Measurements from ENCODE around the gene PCBP3. TPM values are rescaled to one million over a fixed set of nuclear protein-coding genes. Genes with fewer than 3 reads are reported as not detected.

Gene PCBP3
- total and polyA plus RNA-seq, 2 of the 13 experiments (the other 11 are each of a cell fraction or from before 2014, with no cell fraction given) = not detected

DNA sequence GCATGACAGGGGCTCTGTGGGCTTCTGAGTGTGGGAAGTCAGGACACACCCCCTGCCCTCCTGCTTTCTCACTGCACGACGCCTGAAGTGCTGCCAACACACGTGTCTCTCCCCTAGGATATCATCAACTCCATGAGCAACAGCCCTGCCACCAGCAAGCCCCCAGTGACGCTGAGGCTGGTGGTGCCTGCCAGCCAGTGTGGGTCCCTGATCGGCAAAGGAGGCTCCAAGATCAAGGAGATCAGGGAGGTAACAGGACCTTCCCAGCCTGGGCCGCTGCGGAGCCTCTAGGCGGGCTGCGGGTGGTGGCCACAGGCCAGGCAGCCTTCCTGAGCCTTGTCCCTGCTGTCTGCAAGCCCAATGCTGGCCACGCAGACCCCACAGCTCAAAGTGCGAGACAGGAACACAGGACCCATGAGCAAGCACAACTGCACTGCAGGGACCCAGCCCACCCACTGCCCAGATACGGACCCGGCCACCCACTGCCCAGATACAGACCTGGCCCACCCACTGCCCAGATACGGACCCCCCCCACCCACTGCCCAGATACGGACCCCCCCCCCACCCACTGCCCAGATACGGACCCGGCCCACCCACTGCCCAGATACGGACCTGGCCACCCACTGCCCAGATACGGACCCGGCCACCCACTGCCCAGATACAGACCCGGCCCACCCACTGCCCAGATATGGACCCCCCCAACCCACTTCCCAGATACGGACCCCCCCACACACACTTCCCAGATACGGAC lies 265.9 kb downstream of the PCBP3 start (continued):
- TF ChIP-seq, protein P1, sequence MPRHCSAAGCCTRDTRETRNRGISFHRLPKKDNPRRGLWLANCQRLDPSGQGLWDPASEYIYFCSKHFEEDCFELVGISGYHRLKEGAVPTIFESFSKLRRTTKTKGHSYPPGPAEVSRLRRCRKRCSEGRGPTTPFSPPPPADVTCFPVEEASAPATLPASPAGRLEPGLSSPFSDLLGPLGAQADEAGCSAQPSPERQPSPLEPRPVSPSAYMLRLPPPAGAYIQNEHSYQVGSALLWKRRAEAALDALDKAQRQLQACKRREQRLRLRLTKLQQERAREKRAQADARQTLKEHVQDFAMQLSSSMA (CRISPR knock-in tag; IDR thresholded peaks at IDR 0.05) = no peak
- TF ChIP-seq ZNF282 (IDR thresholded peaks at IDR 0.05; ENCODE audit: partially characterized antibody) = no peak
- TF ChIP-seq ZNF547 (CRISPR knock-in tag; IDR thresholded peaks at IDR 0.05) = no peak
- no peak for TF ChIP-seq ZFP1 (CRISPR knock-in tag; IDR thresholded peaks at IDR 0.05)
- TF ChIP-seq, protein P2, sequence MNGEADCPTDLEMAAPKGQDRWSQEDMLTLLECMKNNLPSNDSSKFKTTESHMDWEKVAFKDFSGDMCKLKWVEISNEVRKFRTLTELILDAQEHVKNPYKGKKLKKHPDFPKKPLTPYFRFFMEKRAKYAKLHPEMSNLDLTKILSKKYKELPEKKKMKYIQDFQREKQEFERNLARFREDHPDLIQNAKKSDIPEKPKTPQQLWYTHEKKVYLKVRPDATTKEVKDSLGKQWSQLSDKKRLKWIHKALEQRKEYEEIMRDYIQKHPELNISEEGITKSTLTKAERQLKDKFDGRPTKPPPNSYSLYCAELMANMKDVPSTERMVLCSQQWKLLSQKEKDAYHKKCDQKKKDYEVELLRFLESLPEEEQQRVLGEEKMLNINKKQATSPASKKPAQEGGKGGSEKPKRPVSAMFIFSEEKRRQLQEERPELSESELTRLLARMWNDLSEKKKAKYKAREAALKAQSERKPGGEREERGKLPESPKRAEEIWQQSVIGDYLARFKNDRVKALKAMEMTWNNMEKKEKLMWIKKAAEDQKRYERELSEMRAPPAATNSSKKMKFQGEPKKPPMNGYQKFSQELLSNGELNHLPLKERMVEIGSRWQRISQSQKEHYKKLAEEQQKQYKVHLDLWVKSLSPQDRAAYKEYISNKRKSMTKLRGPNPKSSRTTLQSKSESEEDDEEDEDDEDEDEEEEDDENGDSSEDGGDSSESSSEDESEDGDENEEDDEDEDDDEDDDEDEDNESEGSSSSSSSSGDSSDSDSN (CRISPR knock-in tag; IDR thresholded peaks at IDR 0.05) = no peak
- no peak for TF ChIP-seq ASH2L (IDR thresholded peaks at IDR 0.05; ENCODE audit: insufficient read length, low read depth, low read length)
- TF ChIP-seq PRMT3 (CRISPR knock-in tag; IDR thresholded peaks at IDR 0.05; ENCODE audit: borderline replicate concordance, low read depth) = no peak
- TF ChIP-seq, protein P3, sequence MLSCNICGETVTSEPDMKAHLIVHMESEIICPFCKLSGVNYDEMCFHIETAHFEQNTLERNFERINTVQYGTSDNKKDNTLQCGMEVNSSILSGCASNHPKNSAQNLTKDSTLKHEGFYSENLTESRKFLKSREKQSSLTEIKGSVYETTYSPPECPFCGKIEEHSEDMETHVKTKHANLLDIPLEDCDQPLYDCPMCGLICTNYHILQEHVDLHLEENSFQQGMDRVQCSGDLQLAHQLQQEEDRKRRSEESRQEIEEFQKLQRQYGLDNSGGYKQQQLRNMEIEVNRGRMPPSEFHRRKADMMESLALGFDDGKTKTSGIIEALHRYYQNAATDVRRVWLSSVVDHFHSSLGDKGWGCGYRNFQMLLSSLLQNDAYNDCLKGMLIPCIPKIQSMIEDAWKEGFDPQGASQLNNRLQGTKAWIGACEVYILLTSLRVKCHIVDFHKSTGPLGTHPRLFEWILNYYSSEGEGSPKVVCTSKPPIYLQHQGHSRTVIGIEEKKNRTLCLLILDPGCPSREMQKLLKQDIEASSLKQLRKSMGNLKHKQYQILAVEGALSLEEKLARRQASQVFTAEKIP (CRISPR knock-in tag; IDR thresholded peaks at IDR 0.05; ENCODE audit: borderline replicate concordance) = no peak

All from HepG2 (cell line).